ENCODE results near the gene SLC6A17.

GRCh38 chr1:110218137-110218536, 67.8 kb downstream of the SLC6A17 start:
- no peak for TF ChIP-seq CTCF (IDR thresholded peaks at IDR 0.05)
- TF ChIP-seq POLR2A (IDR thresholded peaks at IDR 0.05) = no peak

Measured in prostate gland (tissue), 2 donors.